ENCODE measurements around the gene BLACAT1. TPM values are rescaled to one million over a fixed set of nuclear protein-coding genes. Genes with fewer than 3 reads are reported as not detected.

The BLACAT1 gene
- total RNA-seq, 4 donors from 2014 or later, result 0.48 TPM; not detected in 3

Small RNA genes lying within 50 kb of the gene (small RNA-seq; reads per million reads assigned to genes)
- 0 to 0.84 (median 0.47) reads per million in 4 donors for gene MIR135B

Other genes with a start within 250 kb of the BLACAT1 start
- 1 to 10 TPM; 2.2 to 9.8 (median 6.5) TPM for gene DSTYK, start 244.3 kb downstream of the BLACAT1 start, total RNA-seq
- 1 to 10 TPM in 2 of 4 donors, under 1 TPM in 1, not detected in 1; 0.80 to 1.2 (median 1.1) TPM for gene TMCC2, start 228.1 kb downstream of the BLACAT1 start, total RNA-seq
- gene NUAK2, start 134.3 kb downstream of the BLACAT1 start, total RNA-seq, result 10 to 100 TPM; 12.5 to 46.8 (median 24.4) TPM
- under 1 TPM in 2 of 4 donors, not detected in 2; 0.32 to 0.41 TPM for gene KLHDC8A, start 99.1 kb downstream of the BLACAT1 start, total RNA-seq
- not detected for gene LEMD1, start 34.0 kb downstream of the BLACAT1 start, total RNA-seq
- 100 to 1,000 TPM in 1 of 4 donors, 10 to 100 TPM in 3; 28.8 to 112 (median 33.5) TPM for gene CDK18, start 48.6 kb upstream of the BLACAT1 start, total RNA-seq
- 10 to 100 TPM; 16.0 to 24.1 (median 19.7) TPM for gene ELK4, start 176.0 kb upstream of the BLACAT1 start, total RNA-seq
- 10 to 100 TPM; 12.2 to 29.1 (median 17.0) TPM for gene SLC45A3, start 224.5 kb upstream of the BLACAT1 start, total RNA-seq

All from transverse colon (tissue), 4 donors.